ENCODE measurements around the gene DAP.
A peak's percentile ranks its signal among the peaks of the same experiment; 100 is the strongest.

DAP gene

GRCh38 chr5:10760096-10760920 is 726 bp downstream of the DAP start:
- DNase-seq, result peak; percentile 51

- DNase-seq, result no peak
Measured at GRCh38 chr5:10759111-10759510, 1.9 kb downstream of the DAP start.

- DNase-seq, result no peak
Measured at GRCh38 chr5:10757922-10758555, 3.0 kb downstream of the DAP start.

- DNase-seq, result no peak
Measured at GRCh38 chr5:10757043-10757442, 4.0 kb downstream of the DAP start.

GRCh38 chr5:10756549-10756948 is 4.5 kb downstream of the DAP start:
- no peak for DNase-seq

- DNase-seq, result no peak
Measured at GRCh38 chr5:10753178-10753577, 7.9 kb downstream of the DAP start.

- no peak for DNase-seq
Measured at GRCh38 chr5:10752451-10752850, 8.6 kb downstream of the DAP start.

GRCh38 chr5:10750909-10751308 is 10.1 kb downstream of the DAP start:
- no peak for DNase-seq

- no peak for DNase-seq
Measured at GRCh38 chr5:10747678-10748622, 13.1 kb downstream of the DAP start.

- peak; percentile 27 for DNase-seq
Measured at GRCh38 chr5:10746711-10747110, 14.3 kb downstream of the DAP start.

- no peak for DNase-seq
Measured at GRCh38 chr5:10745133-10745532, 15.9 kb downstream of the DAP start.

GRCh38 chr5:10744681-10745080 is 16.4 kb downstream of the DAP start:
- no peak for DNase-seq

- no peak for DNase-seq
Measured at GRCh38 chr5:10743951-10744350, 17.1 kb downstream of the DAP start.

GRCh38 chr5:10743526-10743925 is 17.5 kb downstream of the DAP start:
- DNase-seq, result no peak

GRCh38 chr5:10741661-10742060 is 19.4 kb downstream of the DAP start:
- no peak for DNase-seq

GRCh38 chr5:10740384-10740783 is 20.6 kb downstream of the DAP start:
- DNase-seq, result no peak

GRCh38 chr5:10737880-10738279 is 23.2 kb downstream of the DAP start:
- no peak for DNase-seq

- DNase-seq, result no peak
Measured at GRCh38 chr5:10736808-10737207, 24.2 kb downstream of the DAP start.

- no peak for DNase-seq
Measured at GRCh38 chr5:10736354-10736753, 24.7 kb downstream of the DAP start.

- no peak for DNase-seq
Measured at GRCh38 chr5:10735569-10736276, 25.3 kb downstream of the DAP start.

GRCh38 chr5:10734832-10735523 is 26.1 kb downstream of the DAP start:
- DNase-seq, result no peak

GRCh38 chr5:10734037-10734709 is 26.9 kb downstream of the DAP start:
- no peak for DNase-seq

All from GDM1 (cell line).